Measurements from ENCODE around the gene WDR27.
"Not testable (repeated sequence)": the region's sequence is repeated elsewhere in the genome, so short reads cannot be mapped to it uniquely, and the experiment has no call there.

The WDR27 gene

DNA sequence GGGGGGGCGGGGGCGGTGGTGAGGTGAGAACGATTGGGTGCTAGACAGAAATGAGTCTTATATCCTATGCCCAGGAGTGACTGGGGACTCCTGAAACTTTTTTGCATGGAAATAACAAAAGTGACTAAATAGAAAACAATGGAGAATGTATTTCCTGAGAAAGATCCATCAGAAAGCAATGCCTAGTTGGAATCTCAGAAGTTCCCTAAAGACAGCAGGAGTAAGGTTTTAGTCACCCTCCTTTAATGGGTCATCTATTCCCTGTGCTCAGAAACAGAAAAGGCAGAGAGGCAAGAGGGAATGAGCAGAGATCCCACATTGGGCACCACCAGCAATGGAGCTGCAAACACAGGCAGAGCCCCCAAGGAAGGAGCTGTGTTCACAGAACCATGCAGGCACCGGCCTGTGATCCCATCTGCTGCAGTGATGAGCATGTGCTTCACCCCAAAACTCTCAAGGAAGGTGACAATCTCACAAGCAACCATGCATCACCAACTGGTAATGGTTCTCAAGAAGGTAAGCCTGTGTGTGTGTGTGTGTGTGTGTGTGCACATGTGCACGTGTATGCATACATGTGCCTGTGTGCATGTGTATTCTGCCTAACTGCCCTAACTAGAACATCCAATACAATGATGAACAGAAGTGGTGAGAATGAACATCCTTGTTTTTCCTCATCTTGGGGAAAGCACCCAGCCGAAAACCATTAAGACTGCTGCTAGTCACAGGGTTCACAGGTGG, 168.4 kb downstream of the WDR27 start:
- in situ Hi-C loops (cut with MboI; ENCODE audit: low sequenced_read_pairs): no loop called here

- in situ Hi-C loops (cut with MboI; ENCODE audit: low sequenced_read_pairs): no loop called here
Measured at GRCh38 chr6:169530752-169531123, 171.1 kb downstream of the WDR27 start.

DNA sequence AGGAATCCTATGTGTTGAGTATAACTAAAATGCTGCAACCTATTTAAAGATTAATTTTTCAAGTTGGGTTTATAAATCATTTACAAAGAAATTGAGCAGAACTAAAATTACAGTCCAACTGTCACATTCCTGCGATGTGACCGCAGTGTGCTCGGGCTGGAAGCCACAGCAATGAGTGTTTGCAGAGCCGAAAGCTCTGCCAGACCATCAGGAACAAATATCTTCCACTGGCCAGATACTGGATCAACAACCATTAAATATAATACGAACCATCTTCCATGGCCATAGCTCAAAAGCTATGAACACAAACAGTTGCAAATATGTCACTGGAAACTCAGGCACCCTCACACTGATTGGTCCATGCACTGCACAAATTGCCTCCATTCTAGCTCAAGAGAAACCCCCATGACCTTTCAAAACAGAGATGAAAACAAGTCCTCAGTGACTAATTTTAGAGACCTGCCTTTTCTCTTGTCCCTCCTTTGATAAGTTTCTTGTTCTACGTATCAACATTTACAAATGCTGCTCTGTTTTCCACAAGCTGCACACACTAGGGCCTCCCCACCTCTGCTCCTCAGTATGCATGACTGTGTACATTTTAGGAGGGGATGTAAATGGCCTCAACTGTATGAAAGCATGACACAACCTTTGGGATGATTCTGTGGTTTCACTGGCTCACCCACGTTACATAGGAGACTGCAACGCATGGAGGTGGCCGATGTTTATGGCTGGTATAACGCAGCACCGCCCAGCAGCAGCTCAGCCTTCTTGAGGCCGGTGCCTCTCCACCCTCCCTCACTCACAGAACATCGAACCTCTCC, 171.7 kb downstream of the WDR27 start:
- in situ Hi-C loops (cut with MboI; ENCODE audit: low sequenced_read_pairs): no loop called here

DNA sequence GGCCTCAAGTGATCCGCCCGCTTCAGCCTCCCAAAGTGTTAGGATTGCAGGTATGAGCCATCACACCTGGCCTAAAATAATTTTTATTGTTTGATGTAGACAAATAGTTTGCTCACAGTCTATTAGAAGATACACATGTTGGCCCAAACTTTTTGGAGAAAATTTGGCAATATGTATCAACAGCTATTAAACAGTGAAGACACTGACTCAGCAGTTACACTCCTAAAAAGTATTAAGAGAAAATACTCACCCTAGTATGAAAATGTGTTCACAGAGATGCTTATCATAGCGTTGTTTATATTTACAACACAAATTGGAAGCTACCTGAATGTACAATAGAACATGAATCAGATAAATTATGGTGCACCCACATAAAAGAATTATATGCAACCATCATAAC, 173.1 kb downstream of the WDR27 start:
- in situ Hi-C loops (cut with MboI; ENCODE audit: low sequenced_read_pairs): no loop called here

- in situ Hi-C loops (cut with MboI; ENCODE audit: low sequenced_read_pairs): no loop called here
Measured at GRCh38 chr6:169527306-169527705, 174.5 kb downstream of the WDR27 start.

GRCh38 chr6:169521825-169522224, 180.0 kb downstream of the WDR27 start:
- in situ Hi-C loops (cut with MboI; ENCODE audit: low sequenced_read_pairs): no loop called here

DNA sequence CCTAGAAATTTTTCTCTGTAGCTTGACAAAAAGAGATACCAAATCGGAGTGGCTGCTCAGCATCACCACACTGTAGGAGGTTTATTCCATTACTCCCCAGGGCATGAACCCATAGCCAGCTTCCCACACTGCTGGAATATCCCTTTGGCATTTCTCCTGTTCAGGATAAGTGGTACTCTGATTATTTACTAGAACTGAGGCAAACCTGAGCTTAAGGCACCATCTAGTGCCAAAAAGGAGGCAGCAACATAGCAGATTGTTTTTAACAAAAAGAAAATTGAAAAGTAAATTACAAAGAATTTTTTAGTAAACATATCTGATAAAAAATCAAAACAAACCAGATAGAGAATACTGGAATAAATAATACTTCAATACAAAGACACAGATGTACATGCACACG, 181.7 kb downstream of the WDR27 start:
- in situ Hi-C loops (cut with MboI; ENCODE audit: low sequenced_read_pairs): no loop called here

DNA sequence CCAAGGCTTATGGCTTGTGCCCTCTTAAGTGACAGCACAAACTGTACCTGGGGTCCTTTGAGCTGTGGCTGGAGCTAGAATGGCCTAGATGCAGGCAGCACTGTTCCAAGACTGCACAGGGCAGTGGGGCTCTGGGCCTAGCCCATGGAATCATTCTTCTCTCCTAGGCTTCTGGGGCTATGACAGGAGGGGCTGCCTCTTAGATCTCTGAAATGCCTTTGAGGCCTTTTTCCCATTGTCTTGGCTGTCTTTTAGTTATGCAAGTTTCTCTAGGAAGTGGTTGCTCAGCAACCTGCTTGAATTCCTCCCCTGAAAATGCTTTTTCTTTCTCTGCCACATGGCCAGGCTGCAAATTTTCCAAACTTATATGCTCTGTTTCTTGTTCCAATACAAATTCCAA, 183.4 kb downstream of the WDR27 start:
- in situ Hi-C loops (cut with MboI; ENCODE audit: low sequenced_read_pairs): no loop called here

DNA sequence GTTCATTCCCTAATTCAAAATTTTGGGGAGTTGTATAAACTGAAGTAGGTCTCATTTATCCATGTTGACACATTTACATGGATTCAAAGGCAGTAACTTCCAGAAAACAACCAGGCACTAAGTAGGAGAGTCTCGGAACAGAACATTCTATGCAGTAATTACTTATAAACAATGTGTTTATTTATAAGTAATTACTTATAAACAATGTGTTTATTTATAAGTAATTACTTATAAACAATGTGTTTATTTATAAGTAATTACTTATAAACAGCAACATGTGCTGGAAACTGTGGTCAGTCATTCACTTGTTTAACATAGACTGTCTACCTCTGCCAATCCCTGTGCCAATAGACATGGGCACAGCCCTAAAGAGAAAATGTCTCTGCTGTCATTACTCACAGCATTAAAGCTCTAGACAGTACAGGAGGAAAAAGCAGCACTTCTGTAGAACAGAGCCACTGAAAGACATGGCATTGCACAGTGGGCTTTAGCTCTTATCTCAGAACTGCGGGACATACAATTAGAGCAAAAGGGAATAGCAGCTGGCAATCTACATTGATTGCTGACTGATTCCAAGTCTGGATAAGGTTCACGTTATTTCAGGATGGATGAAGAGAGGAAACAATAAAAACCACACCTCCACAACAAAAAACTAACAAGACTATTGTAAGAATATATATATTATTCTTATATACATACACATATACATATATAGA, 188.2 kb downstream of the WDR27 start:
- in situ Hi-C loops (cut with MboI; ENCODE audit: low sequenced_read_pairs): no loop called here

GRCh38 chr6:169511785-169512184, 190.0 kb downstream of the WDR27 start:
- in situ Hi-C loops (cut with MboI; ENCODE audit: low sequenced_read_pairs): not testable (repeated sequence)

DNA sequence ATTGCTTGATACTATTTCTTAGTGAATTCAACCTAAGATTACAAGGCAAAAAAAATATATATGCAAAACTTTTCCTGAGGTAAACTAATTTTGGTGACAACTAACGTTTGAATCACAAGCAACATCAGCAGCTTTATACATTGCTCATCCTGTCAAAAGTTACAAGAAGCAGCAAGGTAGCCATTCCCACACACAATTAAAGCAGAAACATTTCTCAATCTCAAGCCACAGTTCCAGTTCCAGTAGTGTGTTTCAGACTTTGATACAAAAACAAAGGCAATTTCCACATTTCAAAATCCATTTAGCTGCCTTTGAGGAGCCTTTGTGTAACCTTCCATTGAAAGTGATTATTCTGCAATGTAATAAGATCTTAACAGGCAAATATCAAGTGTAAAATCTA, 191.0 kb downstream of the WDR27 start:
- in situ Hi-C loops (cut with MboI; ENCODE audit: low sequenced_read_pairs): no loop called here

- in situ Hi-C loops (cut with MboI; ENCODE audit: low sequenced_read_pairs): no loop called here
Measured at GRCh38 chr6:169508452-169508851, 193.4 kb downstream of the WDR27 start.

GRCh38 chr6:169503422-169504152, 198.2 kb downstream of the WDR27 start:
- in situ Hi-C loops (cut with MboI; ENCODE audit: low sequenced_read_pairs): no loop called here

DNA sequence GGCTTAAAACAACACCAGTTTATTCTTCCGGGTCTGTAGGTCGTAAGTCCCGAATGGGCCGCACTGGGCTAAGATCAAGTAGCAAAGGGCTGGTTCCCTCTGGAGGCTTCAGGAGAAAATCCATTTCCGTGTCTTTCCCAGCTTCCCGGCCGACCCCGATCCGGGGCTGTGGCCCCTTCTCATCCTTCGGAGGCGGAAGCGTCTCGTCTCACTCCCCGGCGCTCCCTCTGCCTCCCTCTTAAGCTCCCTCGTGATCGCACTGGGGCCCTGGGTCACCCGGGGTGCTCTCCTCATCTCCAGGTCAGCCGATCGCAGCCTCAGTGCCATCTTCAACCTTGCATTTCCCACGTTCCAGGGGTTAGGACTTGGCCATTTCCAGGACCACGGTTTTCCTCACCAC, 199.4 kb downstream of the WDR27 start:
- in situ Hi-C loops (cut with MboI; ENCODE audit: low sequenced_read_pairs): no loop called here

- in situ Hi-C loops (cut with MboI; ENCODE audit: low sequenced_read_pairs): no loop called here
Measured at GRCh38 chr6:169501777-169502313, 200.0 kb downstream of the WDR27 start.

- in situ Hi-C loops (cut with MboI; ENCODE audit: low sequenced_read_pairs): no loop called here
Measured at GRCh38 chr6:169501128-169501527, 200.7 kb downstream of the WDR27 start.

- in situ Hi-C loops (cut with MboI; ENCODE audit: low sequenced_read_pairs): no loop called here
Measured at GRCh38 chr6:169500688-169501087, 201.1 kb downstream of the WDR27 start.

- in situ Hi-C loops (cut with MboI; ENCODE audit: low sequenced_read_pairs): no loop called here
Measured at GRCh38 chr6:169499848-169500247, 202.0 kb downstream of the WDR27 start.

- in situ Hi-C loops (cut with MboI; ENCODE audit: low sequenced_read_pairs): no loop called here
Measured at GRCh38 chr6:169498916-169499513, 202.8 kb downstream of the WDR27 start.

DNA sequence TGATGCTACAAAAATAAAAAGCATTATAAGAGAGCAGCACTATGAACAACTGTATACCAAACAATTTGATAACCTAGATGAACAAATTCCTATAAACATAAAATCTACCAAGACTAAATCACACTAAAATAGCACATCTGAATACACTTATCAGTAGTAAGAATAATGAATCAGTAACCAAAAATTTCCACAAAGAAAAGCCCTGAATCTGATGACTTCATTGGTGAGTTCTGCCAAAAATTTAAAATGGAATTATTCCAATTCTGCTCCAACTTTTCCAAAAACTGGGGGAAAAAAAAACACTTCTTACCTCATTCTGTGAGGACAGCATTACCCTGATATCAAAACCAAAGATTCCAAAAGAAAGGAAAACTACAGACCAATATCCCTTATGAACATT, 206.2 kb downstream of the WDR27 start:
- in situ Hi-C loops (cut with MboI; ENCODE audit: low sequenced_read_pairs): no loop called here
